HL-60/S4 treated with retinoic acid at 250 ng/mL for 4 days and 3 days (cell line): Measurements from ENCODE around the gene TXNDC16.
"Not testable (repeated sequence)": the region's sequence is repeated elsewhere in the genome, so short reads cannot be mapped to it uniquely, and the experiment has no call there.

ENCODE experiments used
- in situ Hi-C: fragments of 300-500 bp; cut with MboI; formaldehyde crosslinking; loops from 2 replicates; pipeline ENCODE4 v1.7.0; 2022; ENCODE audit warnings: low sequenced_read_pairs

Gene TXNDC16

GRCh38 chr14:52552063-52552988, at the start of gene TXNDC16, which contains the start of gene GPR137C:
Gene TXNDC16, minus strand, starts transcription at chr14:52552505. Its CDS starts 8,948 bp downstream, at chr14:52543557.
Gene GPR137C, plus strand, starts transcription at chr14:52552836. Its CDS starts 312 bp downstream, at chr14:52553148.
- in situ Hi-C loops, result no loop called here

- in situ Hi-C loops, result no loop called here
These were observed 47.7 kb upstream of the TXNDC16 start for GRCh38 chr14:52599974-52600373.

- in situ Hi-C loops, result no loop called here
These were observed 46.3 kb upstream of the TXNDC16 start for GRCh38 chr14:52598568-52598967.

GRCh38 chr14:52596861-52597260, 44.6 kb upstream of the TXNDC16 start:
- in situ Hi-C loops, result no loop called here

- in situ Hi-C loops, result no loop called here
These were observed 44.0 kb upstream of the TXNDC16 start for GRCh38 chr14:52596320-52596719.

GRCh38 chr14:52590318-52590717, 38.0 kb upstream of the TXNDC16 start:
- in situ Hi-C loops, result no loop called here

GRCh38 chr14:52589646-52590045, 37.3 kb upstream of the TXNDC16 start:
- in situ Hi-C loops, result no loop called here

GRCh38 chr14:52583544-52583943, 31.2 kb upstream of the TXNDC16 start:
- in situ Hi-C loops, result no loop called here

GRCh38 chr14:52575858-52576257, 23.6 kb upstream of the TXNDC16 start:
- in situ Hi-C loops, result no loop called here

- in situ Hi-C loops, result not testable (repeated sequence)
These were observed 16.1 kb upstream of the TXNDC16 start for GRCh38 chr14:52568454-52568853.

- in situ Hi-C loops, result no loop called here
These were observed 10.8 kb upstream of the TXNDC16 start for GRCh38 chr14:52563120-52563519.

GRCh38 chr14:52558688-52559087, 6.4 kb upstream of the TXNDC16 start:
- in situ Hi-C loops, result no loop called here

- in situ Hi-C loops, result no loop called here
These were observed 1.6 kb upstream of the TXNDC16 start for GRCh38 chr14:52553671-52554575.

GRCh38 chr14:52553002-52553670, 831 bp upstream of the TXNDC16 start:
- in situ Hi-C loops, result no loop called here

- in situ Hi-C loops, result no loop called here
These were observed 626 bp downstream of the TXNDC16 start for GRCh38 chr14:52551696-52552062.

GRCh38 chr14:52551205-52551604, 1.1 kb downstream of the TXNDC16 start:
- in situ Hi-C loops, result no loop called here

GRCh38 chr14:52550661-52551060, 1.6 kb downstream of the TXNDC16 start:
- in situ Hi-C loops, result no loop called here

GRCh38 chr14:52547526-52547925, 4.8 kb downstream of the TXNDC16 start:
- in situ Hi-C loops, result no loop called here

GRCh38 chr14:52547027-52547426, 5.3 kb downstream of the TXNDC16 start:
- in situ Hi-C loops, result no loop called here

GRCh38 chr14:52546318-52546670, 6.0 kb downstream of the TXNDC16 start:
- in situ Hi-C loops, result no loop called here
